GM12875 (cell line): ENCODE measurements around the gene VRK1.

Source experiments
- H3K4me3 ChIP-seq: one replicate; pipeline ENCODE4 v1.5.1; 2011; ENCODE audit warnings: low read depth, low read length, control low read depth
- CTCF ChIP-seq: IDR thresholded peaks from 2 replicates; pipeline ENCODE4 v1.5.1; 2011; ENCODE audit warnings: low read depth, mild to moderate bottlenecking, control low read depth, inconsistent platforms, low read length, moderate library complexity, borderline replicate concordance; ENCODE audit not compliant: insufficient read depth

VRK1 gene

GRCh38 chr14:96926001-96926400, 128.8 kb downstream of the VRK1 start:
- no peak overlapping the region for H3K4me3 ChIP-seq
- no peak for TF ChIP-seq CTCF

- TF ChIP-seq CTCF, result no peak
- H3K4me3 ChIP-seq, result no peak overlapping the region
Measured at GRCh38 chr14:96928779-96929380, 131.7 kb downstream of the VRK1 start.

GRCh38 chr14:96929950-96930349, 132.8 kb downstream of the VRK1 start:
- TF ChIP-seq CTCF, result no peak
- no peak overlapping the region for H3K4me3 ChIP-seq

- H3K4me3 ChIP-seq, result no peak overlapping the region
- TF ChIP-seq CTCF, result no peak
Measured at GRCh38 chr14:96930526-96930925, 133.3 kb downstream of the VRK1 start.
